Stimulated activated CD4-positive, alpha-beta T cell treated with anti-CD3 and anti-CD28 coated beads, Interleukin-1b, Interleukin-23, amount 100 ng/mL, for 24 hours (primary cell): ENCODE results near the gene DNAH2.
A peak's percentile ranks its signal among the peaks of the same experiment; 100 is the strongest.

Source experiments
- DNase-seq, 4 experiments: peaks; one replicate each; pipeline ENCODE4 v3.0.0-alpha.2; 2020; ENCODE audit warnings: low read depth in 4 of 4, low spot score in 1 of 4

The DNAH2 gene, protein sequence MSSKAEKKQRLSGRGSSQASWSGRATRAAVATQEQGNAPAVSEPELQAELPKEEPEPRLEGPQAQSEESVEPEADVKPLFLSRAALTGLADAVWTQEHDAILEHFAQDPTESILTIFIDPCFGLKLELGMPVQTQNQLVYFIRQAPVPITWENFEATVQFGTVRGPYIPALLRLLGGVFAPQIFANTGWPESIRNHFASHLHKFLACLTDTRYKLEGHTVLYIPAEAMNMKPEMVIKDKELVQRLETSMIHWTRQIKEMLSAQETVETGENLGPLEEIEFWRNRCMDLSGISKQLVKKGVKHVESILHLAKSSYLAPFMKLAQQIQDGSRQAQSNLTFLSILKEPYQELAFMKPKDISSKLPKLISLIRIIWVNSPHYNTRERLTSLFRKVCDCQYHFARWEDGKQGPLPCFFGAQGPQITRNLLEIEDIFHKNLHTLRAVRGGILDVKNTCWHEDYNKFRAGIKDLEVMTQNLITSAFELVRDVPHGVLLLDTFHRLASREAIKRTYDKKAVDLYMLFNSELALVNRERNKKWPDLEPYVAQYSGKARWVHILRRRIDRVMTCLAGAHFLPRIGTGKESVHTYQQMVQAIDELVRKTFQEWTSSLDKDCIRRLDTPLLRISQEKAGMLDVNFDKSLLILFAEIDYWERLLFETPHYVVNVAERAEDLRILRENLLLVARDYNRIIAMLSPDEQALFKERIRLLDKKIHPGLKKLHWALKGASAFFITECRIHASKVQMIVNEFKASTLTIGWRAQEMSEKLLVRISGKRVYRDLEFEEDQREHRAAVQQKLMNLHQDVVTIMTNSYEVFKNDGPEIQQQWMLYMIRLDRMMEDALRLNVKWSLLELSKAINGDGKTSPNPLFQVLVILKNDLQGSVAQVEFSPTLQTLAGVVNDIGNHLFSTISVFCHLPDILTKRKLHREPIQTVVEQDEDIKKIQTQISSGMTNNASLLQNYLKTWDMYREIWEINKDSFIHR (N-terminal part only)

DNA sequence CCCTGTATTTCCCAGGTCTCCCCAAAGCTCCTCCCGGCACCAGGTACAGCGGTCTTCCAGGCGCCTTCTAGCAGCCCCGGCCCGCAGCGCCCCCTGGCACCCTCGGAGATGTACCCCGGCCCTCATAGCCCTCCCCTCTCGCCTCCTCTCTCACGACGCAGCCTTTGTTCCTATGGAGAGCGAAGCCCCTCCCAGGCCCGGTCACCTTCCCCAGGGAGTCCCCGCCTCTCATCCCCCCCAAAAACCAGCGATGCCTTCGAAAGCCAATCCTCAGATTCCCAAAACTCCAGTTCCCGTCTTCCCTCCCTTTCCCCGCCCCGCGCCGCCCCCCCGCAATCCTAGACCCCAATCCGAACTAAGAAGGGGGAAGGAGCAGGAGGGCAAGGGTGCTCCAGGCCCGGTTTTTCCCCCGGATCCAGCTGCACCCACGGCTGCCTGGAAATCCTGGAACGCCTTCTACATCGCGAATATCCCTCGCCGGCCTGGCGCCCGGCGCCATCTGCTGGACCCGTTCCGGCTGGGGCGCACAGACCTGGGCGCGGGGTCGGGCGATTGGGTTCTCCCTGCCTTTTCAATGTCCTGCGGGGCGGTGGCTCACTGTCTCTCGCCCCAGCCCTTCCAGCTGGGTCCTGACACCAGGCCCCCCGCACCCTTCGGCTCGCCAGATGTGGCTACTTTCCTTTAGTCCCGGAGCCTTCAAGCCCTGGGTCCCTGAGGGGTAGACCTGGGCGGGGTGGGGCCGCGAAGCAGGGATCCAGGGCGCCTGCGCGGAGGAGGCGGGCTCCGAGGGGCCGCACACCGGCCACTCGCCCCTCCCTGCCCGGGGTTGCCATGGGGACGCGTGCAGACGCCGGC is at the start of gene DNAH2:
DNAH2 (plus strand) TSS at position 844 of the 855 bp plus-strand sequence. CDS start 1,991 bp downstream, outside the sequence.
- DNase-seq, result peak in 2 of 4 experiments; percentile 35 to 41

DNA sequence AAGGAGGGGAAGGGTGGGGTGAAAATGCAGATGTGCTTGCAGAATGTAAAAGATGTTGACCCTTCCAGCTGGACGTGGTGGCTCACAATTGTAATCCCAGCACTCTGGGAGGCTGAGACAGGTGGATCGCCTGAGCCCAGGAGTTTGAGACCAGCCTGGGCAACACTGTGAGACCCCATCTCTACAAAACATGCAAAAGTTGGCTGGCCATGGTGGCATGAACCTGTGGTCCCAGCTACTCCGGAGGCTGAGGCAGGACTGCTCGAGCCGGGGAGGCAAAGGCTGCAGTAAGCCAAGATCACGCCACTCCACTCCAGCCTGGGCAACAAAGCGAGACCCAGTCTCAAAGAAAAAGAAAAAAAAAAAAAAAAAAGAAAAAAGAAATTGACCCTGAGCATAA is 49.1 kb upstream of the DNAH2 start:
- DNase-seq, result no peak

DNA sequence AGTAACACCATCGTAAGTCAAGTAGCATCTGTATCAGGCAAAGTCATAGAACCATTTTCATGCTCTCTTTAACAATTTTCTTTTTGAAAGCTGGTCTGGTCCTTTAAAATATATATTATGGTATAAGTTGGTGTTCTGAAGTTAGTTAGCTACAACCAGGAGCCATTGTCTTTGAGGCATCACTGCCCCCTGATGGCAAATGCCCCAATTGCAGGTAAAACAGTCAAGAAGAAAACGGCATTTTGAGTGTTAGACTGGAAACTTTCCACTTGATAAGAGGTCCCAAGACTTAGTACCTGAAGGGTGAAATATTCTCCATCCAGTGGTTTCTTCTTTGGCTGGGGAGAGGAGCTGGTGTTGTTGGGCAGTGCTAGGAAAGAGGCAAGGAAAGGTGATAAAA is 44.3 kb upstream of the DNAH2 start:
- DNase-seq, result peak in 1 of 4 experiments; percentile 23

DNA sequence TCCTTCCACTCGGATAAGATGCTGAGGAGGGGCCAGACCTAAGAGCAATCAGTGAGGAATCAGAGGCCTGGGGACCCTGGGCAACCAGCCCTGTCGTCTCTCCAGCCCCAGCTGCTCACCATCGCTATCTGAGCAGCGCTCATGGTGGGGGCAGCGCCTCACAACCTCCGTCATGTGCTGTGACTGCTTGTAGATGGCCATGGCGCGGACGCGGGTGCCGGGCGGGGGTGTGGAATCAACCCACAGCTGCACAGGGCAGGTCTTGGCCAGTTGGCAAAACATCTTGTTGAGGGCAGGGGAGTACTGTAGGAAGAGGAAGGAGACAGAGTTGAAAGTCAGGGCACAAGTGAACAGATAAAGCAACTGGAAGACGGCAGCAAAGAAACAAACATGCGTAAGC is 42.6 kb upstream of the DNAH2 start:
- DNase-seq, result no peak

- no peak for DNase-seq
Observed at GRCh38 chr17:7676533-7676932, 41.0 kb upstream of the DNAH2 start.

DNA sequence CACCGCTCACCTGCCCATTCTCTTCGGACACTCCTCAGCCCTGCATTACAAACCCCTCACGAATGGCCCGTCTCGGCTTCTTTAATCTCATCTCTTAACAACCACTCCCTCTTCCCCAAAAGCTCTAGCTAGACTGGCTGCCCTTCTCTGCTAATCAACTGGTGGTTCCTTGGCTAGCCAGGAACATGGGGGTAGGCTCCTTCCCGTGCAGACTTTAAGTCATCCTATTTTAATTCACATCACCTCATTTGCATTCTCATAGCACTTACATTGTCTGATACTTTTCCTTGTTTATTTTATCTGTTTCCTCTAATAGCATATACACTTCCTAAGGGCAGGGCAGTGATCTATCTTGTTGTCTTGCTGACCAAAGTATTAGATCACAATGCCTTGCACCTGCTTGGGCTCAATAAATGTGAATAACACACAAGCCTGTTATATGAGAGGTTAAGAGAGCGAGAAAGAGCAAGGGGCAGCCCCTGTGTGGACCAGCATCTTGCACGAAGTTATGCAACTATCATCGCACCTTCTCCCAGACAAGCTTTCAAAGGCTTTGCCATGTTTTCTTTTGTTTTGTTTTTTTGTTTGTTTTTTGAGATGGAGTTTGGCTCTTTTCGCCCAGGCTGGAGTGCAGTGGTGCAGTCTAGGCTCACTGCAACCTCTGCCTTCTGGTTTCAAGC is 40.0 kb upstream of the DNAH2 start:
- DNase-seq, result no peak

DNA sequence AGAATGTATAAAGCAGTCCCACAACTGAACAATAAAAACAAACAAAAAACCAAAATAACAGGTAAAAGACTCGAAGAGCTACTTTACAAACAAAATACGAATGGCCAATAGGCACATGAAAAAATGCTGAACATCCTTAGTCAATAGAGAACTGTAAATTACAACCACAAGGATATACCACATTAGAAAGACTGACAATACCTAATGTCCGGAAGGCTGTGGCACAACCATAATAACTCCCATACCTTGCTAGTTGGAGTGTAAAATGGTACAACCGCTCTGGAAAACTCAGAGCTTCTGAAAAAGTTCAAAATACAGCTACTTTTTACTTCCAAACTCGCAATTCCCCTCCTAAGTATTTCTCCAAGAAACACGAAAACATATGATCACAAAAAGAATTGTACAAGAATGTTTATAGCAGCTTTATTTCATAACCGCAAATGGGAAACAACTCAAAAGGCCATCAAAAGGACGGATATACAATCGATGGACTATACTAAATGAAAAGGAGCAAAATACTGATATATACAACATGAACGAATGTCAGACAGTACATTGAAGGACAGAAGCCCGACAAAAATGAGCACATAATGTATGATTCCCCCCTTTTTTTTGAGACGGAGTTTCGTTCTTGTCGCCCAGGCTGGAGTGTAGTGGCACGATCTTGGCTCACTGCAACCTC is 32.6 kb upstream of the DNAH2 start:
- no peak for DNase-seq

GRCh38 chr17:7685533-7686221 is 31.9 kb upstream of the DNAH2 start:
- DNase-seq, result peak; percentile 69 to 87 (median 84)

- peak; percentile 45 to 67 (median 56) for DNase-seq
Observed at GRCh38 chr17:7686222-7687071, 31.1 kb upstream of the DNAH2 start.

DNA sequence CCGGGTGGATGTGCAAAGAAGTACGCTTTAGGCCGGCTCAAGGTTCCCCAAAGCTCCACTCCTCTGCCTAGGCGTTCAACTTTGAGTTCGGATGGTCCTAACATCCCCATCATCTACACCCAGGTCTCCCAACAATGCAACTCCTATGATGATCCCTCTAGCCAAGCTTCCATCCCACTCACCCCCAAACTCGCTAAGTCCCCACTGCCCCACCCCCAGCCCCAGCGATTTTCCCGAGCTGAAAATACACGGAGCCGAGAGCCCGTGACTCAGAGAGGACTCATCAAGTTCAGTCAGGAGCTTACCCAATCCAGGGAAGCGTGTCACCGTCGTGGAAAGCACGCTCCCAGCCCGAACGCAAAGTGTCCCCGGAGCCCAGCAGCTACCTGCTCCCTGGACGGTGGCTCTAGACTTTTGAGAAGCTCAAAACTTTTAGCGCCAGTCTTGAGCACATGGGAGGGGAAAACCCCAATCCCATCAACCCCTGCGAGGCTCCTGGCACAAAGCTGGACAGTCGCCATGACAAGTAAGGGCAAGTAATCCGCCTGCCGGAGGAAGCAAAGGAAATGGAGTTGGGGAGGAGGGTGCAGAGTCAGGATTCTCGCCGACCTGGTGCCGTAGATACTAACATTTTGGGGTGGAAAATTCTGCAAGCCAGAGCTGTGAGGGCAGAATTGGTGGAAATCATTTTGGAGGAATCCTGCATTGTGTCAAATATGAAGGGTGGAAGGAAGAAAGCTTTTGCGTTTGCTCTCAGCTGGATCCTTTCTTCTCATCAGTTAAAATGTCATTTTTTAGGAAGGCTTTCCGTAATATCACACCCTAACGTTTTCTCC is 30.3 kb upstream of the DNAH2 start, which contains the start of gene TP53:
TP53 (minus strand) TSS at position 419 of the 836 bp plus-strand sequence. CDS start 10,896 bp downstream, outside the sequence.
- DNase-seq, result peak; percentile 69 to 78 (median 74)

- peak; percentile 88 to 93 (median 92) for DNase-seq
Observed at GRCh38 chr17:7687908-7688807, 29.4 kb upstream of the DNAH2 start, which contains the start of gene WRAP53. TSS of gene WRAP53 (plus strand) at chr17:7688477. CDS start at chr17:7688649, 172 bp downstream.

DNA sequence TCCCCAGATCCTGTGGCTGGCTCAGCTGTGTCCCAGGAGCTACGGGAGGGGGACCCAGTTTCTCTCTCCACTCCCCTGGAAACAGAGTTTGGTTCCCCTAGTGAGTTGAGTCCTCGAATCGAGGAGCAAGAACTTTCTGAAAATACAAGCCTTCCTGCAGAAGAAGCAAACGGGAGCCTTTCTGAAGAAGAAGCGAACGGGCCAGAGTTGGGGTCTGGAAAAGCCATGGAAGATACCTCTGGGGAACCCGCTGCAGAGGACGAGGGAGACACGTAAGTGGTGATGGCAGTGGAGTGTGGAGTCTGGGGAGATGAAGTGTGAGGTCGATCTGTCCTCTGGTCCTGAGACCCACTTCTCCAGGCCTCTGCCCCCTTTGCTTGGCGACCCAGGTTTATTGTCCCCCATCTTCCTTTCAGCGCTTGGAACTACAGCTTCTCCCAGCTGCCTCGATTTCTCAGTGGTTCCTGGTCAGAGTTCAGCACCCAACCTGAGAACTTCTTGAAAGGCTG is 28.7 kb upstream of the DNAH2 start:
- no peak for DNase-seq

DNA sequence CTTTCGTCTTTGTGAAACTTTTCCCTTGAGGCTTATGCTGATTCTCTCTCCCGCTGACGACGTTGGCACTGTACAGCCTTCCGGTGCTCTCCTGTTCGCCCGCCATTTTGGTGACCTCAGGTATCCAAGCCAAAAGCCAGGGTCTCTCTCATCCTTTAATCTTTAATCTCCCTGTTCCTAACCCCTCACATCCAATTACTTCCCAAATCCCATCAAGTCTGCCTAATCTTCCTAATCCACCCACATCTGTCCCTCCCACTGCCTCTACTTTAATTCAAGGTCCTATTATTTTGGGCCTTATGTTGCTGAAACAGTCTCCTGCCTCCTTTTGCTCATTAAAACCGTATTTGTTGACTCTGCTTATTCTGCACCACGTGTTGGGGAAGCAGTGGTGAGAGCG is 22.0 kb upstream of the DNAH2 start:
- DNase-seq, result no peak

- DNase-seq, result no peak
Observed at GRCh38 chr17:7697828-7698588, 19.5 kb upstream of the DNAH2 start.

DNA sequence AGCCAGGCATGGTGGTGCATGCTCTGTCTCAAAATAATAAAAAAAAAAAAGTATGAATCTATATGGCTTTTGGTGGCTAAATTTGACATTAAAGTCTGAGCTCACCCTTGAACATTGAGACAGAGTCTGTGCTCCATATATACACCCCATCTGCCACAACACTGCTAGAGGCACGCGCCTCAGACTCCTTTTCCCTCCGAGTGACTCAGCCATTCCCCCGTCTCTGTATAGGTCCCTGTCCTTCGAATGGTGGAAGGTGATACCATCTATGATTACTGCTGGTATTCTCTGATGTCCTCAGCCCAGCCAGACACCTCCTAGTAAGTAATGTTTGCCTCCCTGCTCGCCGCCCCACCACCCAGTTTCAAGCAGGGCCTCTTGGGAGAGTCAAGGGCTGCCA is 17.0 kb upstream of the DNAH2 start:
- no peak for DNase-seq
